Common myeloid progenitor, CD34-positive (primary cell): Measurements from ENCODE around the gene HDAC2.
"Not testable (repeated sequence)": the region's sequence is repeated elsewhere in the genome, so short reads cannot be mapped to it uniquely, and the experiment has no call there.

Source experiments
- CTCF ChIA-PET: fragments of 350-600 bp; sonication (Branson Sonifier 250); formaldehyde crosslinking; loops from one replicate; lab custom pipeline; 2021; ENCODE audit warnings: antibody characterized with exemption; lab: Charles Lee
- POLR2A ChIA-PET: fragments of 350-600 bp; sonication (Branson Sonifier 250); formaldehyde crosslinking; loops from one replicate; lab custom pipeline; 2021; ENCODE audit warnings: antibody characterized with exemption; lab: Charles Lee
- DNase-seq, 3 donors: peaks; one replicate each; pipeline versions ENCODE4 v3.0.0 to v3.0.0-alpha.2; 2013
- H3K27ac ChIP-seq, 2 experiments: 1 replicate in 1 of 2; 2 replicates in 1 of 2; pipeline ENCODE4 v1.7.0; 2013; ENCODE audit warnings: inconsistent platforms in 2 of 2, low read length in 2 of 2, mild to moderate bottlenecking in 2 of 2, low read depth in 1 of 2, moderate library complexity in 1 of 2; ENCODE audit not compliant: severe bottlenecking in 2 of 2, insufficient read depth in 1 of 2, poor library complexity in 1 of 2
- H3K27me3 ChIP-seq, 5 experiments: replicated peaks in 2 of 5; 1 replicate in 3 of 5; 2 replicates in 2 of 5; pipeline versions ENCODE4 v1.6.1 to v1.7.0; 2013; ENCODE audit warnings: low read length in 4 of 5, mild to moderate bottlenecking in 2 of 5, moderate library complexity in 2 of 5, inconsistent platforms in 1 of 5; ENCODE audit not compliant: insufficient read depth in 5 of 5, control insufficient read depth in 4 of 5
- H3K36me3 ChIP-seq, 4 experiments: 1 replicate in 2 of 4; 2 replicates in 2 of 4; pipeline versions ENCODE4 v1.6.1 to v1.7.0; 2013; ENCODE audit warnings: low read length in 3 of 4, control low read depth in 1 of 4, mild to moderate bottlenecking in 1 of 4; ENCODE audit not compliant: control insufficient read depth in 4 of 4, insufficient read depth in 4 of 4
- H3K4me1 ChIP-seq, 4 experiments: 1 replicate in 3 of 4; 2 replicates in 1 of 4; pipeline versions ENCODE4 v1.6.1 to v1.7.1; 2013; ENCODE audit warnings: low read length in 3 of 4, mild to moderate bottlenecking in 3 of 4, control low read depth in 1 of 4, inconsistent platforms in 1 of 4, moderate library complexity in 1 of 4; ENCODE audit not compliant: control insufficient read depth in 4 of 4, insufficient read depth in 4 of 4; ENCODE audit errors: control extremely low read depth in 1 of 4
- H3K4me3 ChIP-seq, 7 experiments: 1 replicate in 4 of 7; 2 replicates in 3 of 7; pipeline versions ENCODE4 v1.5.1 to v1.7.0; 2013; ENCODE audit warnings: mild to moderate bottlenecking in 7 of 7, low read length in 6 of 7, moderate library complexity in 6 of 7, inconsistent platforms in 2 of 7, low read depth in 2 of 7, control low read depth in 1 of 7; ENCODE audit not compliant: insufficient read depth in 4 of 7, control insufficient read depth in 1 of 7; ENCODE audit errors: extremely low read depth in 1 of 7
- H3K9me3 ChIP-seq, 5 experiments: 1 replicate in 4 of 5; 2 replicates in 1 of 5; pipeline versions ENCODE4 v1.6.1 to v1.7.1; 2013; ENCODE audit warnings: low read length in 4 of 5, mild to moderate bottlenecking in 2 of 5, inconsistent platforms in 1 of 5, low read depth in 1 of 5, moderate library complexity in 1 of 5; ENCODE audit not compliant: control insufficient read depth in 4 of 5, insufficient read depth in 2 of 5; ENCODE audit errors: control extremely low read depth in 1 of 5
- WGBS: methylation state at CpG from one replicate; pipeline ENCODE4 v1.1.5; 2013; ENCODE audit not compliant: insufficient coverage; 5-methylcytosine and 5-hydroxymethylcytosine counted together

Gene HDAC2

GRCh38 chr6:113923526-113923925, 47.4 kb downstream of the HDAC2 start:
- POLR2A ChIA-PET: no interaction called here
- Histone ChIP-seq H3K36me3 (no peaks in the 10 kb centered on the region), H3K27me3 (no peaks in the 10 kb centered on the region), H3K9me3 (peaks cover 0 to 1% (median 0%) of the 10 kb centered on the region in 5 experiments), H3K4me1 (peaks cover 4 to 21% (median 15%) of the 10 kb centered on the region in 4 experiments), H3K4me3 (no peak overlapping the region), H3K27ac (no peak overlapping the region)
- no peak for DNase-seq
- CTCF ChIA-PET: interaction anchor here (1.9 kb wide), 1 partner anchor 14 kb away, joined by 5 read pairs; no protein-coding TSS in a partner anchor

- Histone ChIP-seq H3K27ac (no peak overlapping the region), H3K4me3 (no peak overlapping the region), H3K9me3 (no peaks in the 10 kb centered on the region), H3K36me3 (no peaks in the 10 kb centered on the region), H3K27me3 (no peaks in the 10 kb centered on the region), H3K4me1 (peaks cover 4 to 21% (median 15%) of the 10 kb centered on the region in 4 experiments)
- POLR2A ChIA-PET: no interaction called here
- no CpG with 5 or more reads among the region's 4 CpGs for WGBS
- no peak for DNase-seq
- CTCF ChIA-PET: interaction anchor here (0.6 to 1.8 kb wide), 6 partner anchors 10 to 1142 kb away, joined by 3 to 5 read pairs (median 3); no protein-coding TSS in a partner anchor
Observed at GRCh38 chr6:113921299-113921904, 49.5 kb downstream of the HDAC2 start.

DNA sequence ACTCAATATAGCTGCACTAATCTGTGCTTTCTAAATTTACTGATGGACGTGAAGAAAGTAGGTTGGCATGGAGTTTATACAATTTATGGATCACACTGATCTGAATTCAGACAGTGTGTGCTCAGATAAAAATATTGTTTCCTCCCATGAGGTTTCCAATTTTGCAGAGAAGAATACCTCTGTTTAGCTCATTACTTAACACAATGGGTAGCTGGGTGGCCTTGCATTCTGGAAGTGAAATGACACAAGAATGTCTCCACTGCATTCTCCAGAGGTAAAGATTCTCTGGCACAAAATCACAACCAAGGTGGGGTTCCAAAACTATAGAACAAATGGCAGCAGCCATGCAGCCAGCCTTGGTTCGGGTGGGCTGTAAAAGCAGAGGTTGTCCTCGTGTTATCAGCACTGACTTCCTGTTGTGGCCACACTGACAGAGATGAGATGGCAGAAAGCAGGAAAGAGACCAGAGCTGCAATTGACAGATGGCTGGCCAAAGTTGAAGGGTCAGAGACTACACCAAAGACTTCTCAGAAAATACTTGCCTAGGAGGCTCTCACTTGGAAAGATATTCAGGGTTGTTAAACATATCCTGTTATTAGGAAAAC, 50.2 kb downstream of the HDAC2 start:
- ChIA-PET POLR2A (no interaction called here), CTCF (interaction anchor here (0.8 to 1.2 kb wide), 4 partner anchors 10 to 29 kb away, joined by 3 to 4 read pairs (median 3); no protein-coding TSS in a partner anchor)
- 20% methylated on average over 3 of the region's 3 CpGs for whole genome bisulfite sequencing
- Histone ChIP-seq H3K4me3 (no peak overlapping the region), H3K4me1 (peaks cover 4 to 21% (median 15%) of the 10 kb centered on the region in 4 experiments), H3K27ac (no peak overlapping the region), H3K9me3 (no peaks in the 10 kb centered on the region), H3K27me3 (no peaks in the 10 kb centered on the region), H3K36me3 (no peaks in the 10 kb centered on the region)
- DNase-seq: peak; percentile 14 to 71 (median 48)

- 94% methylated on average over 1 of the region's 1 CpG for WGBS
- H3K4me3 ChIP-seq, DNase-seq, H3K36me3 ChIP-seq, H3K27ac ChIP-seq, H3K4me1 ChIP-seq, H3K9me3 ChIP-seq, H3K27me3 ChIP-seq, POLR2A ChIA-PET: not testable (repeated sequence)
- CTCF ChIA-PET: interaction anchor here (0.9 to 3.5 kb wide), 8 partner anchors 12 to 1132 kb away, joined by 3 to 17 read pairs (median 3); no protein-coding TSS in a partner anchor
Observed at GRCh38 chr6:113910285-113910684, 60.7 kb downstream of the HDAC2 start.

- peak; percentile 73 to 88 (median 83) for DNase-seq
- Histone ChIP-seq H3K4me1 (peaks cover 0 to 6% (median 0%) of the 10 kb centered on the region in 4 experiments), H3K4me3 (no peak overlapping the region), H3K27ac (no peak overlapping the region), H3K36me3 (no peaks in the 10 kb centered on the region), H3K9me3 (no peaks in the 10 kb centered on the region), H3K27me3 (no peaks in the 10 kb centered on the region)
- POLR2A ChIA-PET: no interaction called here
- CTCF ChIA-PET: interaction anchor here (0.6 to 3.5 kb wide), 15 partner anchors 11 to 1131 kb away, joined by 3 to 17 read pairs (median 3); no protein-coding TSS in a partner anchor
- 3% methylated on average over 3 of the region's 6 CpGs for WGBS
Observed at GRCh38 chr6:113909224-113909856, 61.6 kb downstream of the HDAC2 start.

- POLR2A ChIA-PET: no interaction called here
- Histone ChIP-seq H3K4me1 (peaks cover 0 to 11% (median 0%) of the 10 kb centered on the region in 4 experiments), H3K9me3 (no peaks in the 10 kb centered on the region), H3K4me3 (no peak overlapping the region), H3K36me3 (no peaks in the 10 kb centered on the region), H3K27me3 (no peaks in the 10 kb centered on the region), H3K27ac (no peak overlapping the region)
- no peak for DNase-seq
- WGBS: 94% methylated on average over 2 of the region's 3 CpGs
- CTCF ChIA-PET: interaction anchor here (0.6 to 3.5 kb wide), 10 partner anchors 11 to 1408 kb away, joined by 3 to 17 read pairs (median 4); no protein-coding TSS in a partner anchor
Observed at GRCh38 chr6:113908801-113909200, 62.1 kb downstream of the HDAC2 start.
